DMS79 (cell line): ENCODE results near the gene CLCF1.
"Not testable (repeated sequence)": the region's sequence is repeated elsewhere in the genome, so short reads cannot be mapped to it uniquely, and the experiment has no call there.

ENCODE experiments used
- DNase-seq: peaks from one replicate; lab custom pipeline; 2025; lab: John Stamatoyannopoulos, UW

CLCF1 gene

DNA sequence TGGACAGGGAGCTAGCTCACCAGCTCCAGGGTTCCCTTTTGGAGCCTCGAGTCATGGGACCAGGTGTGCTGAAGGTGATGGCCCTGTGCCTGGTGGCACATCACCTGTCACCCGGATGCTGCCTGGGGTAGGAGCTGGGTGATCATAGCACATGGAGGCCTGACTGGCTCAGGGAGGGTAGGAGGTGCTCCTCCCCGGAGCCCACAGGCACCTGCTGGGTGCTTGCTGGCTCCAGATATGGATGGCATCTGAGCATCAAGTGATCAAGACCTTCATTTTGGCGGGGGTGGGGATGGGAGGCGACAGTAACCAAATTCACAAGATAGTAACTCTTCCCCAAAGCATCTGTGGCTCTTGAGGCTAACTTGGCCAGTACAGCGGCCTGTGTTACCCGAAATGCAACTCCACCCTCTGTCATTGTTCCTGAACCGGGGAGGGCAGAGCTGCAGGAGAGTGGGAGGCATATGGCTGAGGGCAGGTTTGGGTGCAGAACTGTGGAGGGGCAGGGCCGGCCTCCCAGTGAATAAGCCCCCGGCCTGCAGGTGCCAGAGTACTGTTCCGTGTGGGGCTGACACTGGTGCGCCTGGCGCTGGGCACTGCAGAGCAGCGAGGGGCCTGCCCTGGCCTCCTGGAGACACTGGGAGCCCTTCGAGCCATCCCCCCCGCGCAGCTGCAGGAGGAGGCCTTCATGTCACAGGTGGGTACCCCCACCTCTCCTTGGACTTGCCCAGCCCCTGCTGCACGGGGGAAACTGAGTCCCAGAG lies 35.2 kb upstream of the CLCF1 start:
- no peak for DNase-seq

- DNase-seq = no peak
Measured at GRCh38 chr11:67407688-67408163, 34.3 kb upstream of the CLCF1 start.

DNA sequence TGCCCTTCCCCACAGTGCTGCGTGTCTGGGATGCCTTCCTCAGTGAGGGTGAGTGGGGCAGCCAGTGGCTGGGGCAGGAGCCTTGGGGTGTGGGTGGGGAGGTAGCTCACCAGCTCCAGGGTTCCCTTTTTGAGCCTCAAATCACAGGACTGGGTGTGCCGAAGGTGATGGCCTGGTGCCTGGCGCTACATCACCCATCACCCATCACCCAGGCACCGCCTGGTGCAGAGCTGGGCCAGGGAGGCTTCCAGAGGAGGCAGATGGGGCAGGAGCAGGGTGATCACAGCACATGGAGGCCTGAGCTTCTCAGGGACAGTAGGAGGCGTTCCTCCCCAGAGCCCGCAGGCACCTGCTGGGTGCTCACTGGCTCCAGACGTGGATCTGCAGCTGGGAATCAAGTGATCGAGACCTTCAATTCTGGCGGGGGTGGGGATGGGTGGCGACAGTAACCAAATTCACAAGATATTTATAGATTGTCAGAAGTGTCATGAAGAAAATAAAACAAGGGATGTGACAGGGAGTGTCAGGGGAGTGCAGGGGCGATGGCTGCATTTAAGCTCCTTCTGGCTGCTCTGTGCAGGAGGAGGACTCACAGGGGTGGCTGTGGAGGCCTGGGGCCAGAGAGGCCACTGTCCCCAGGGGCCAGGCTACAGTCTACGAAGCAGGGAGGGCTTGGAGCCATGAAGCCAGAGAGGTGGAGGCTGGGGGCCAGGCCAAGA lies 33.7 kb upstream of the CLCF1 start:
- DNase-seq = no peak

DNA sequence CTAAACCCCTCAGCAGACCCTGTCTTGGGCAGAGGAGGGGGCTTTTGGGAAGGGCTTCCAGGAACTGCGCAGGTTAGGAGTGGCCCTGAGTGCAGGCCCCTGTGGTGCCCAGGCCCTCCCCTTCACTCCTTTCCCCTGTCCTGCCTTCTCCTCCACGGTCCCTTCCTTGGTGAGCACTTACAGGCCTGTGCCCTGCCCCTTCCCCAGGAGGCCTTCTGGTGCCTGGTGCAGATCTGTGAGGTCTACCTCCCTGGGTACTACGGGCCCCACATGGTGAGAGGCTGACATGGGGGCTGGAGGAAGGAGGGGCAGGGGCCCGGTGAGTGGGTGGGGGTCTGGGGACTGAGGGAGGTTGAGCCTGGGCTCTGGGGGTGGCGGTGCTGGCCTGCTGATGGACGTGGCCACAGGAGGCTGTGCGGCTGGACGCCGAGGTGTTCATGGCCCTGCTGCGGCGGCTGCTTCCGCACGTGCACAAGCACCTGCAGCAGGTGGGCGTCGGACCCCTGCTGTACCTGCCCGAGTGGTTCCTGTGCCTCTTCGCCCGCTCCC lies 33.1 kb upstream of the CLCF1 start:
- no peak for DNase-seq

DNA sequence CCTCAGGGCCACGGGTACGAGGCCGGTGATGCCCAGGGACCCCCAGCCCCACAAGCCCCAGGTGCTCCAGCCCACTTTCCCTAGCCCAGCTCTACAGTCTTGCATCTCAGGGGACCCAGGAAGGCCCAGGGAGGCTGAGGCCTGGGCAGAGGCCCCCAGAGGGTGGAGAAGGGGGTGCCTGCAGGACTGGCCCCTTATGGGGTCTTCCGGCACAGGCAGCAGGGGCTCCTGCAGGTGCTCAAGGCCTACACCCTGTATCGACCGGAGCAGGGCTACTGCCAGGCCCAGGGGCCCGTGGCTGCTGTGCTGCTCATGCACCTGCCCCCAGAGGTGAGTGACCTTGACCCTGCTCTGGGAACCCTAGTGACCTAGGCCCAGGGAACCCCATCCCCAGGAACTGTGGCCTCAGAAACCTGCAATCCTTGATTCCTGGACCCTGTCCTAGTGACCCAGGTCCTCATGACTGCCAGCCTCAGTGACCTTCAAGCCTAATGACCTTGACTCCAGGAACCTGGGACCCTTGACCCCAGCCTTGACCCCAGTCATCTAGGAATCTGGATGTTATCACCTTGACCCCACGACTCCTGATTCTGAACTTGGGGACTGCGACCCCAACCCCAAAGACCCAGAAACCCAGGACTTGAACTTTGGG lies 32.4 kb upstream of the CLCF1 start:
- no peak for DNase-seq

- no peak for DNase-seq
Measured at GRCh38 chr11:67405196-67405567, 31.8 kb upstream of the CLCF1 start.

DNA sequence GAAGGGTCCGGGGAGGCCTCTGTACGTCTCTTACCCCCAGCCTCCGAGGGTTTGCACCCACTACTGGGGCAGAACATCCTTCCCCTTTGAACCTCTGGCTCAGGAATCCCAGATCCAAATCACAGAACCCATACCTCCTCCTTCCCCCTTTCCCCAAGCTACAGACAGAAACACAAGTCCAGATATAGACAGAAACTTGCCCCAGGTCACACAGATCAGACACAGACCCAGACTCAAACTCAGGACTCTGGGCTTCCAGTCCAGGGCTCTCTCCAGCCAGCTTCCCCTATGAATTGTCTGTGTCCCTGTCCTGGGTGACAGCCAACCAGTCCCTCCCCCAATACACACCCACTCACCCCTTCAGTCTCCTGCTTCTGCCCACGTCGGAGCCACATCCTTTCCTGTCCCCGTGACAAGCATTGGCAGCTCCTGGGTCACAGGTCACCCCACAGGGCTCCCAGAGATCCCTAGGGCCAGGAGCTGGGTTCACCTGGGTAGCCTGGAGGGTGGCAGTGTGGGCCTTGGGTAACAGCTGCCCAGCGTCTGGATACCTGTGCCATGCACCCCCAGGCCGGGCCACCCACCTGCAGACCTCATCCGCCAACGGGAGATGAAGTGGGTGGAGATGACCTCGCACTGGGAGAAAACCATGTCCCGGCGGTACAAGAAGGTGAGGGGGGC lies 31.3 kb upstream of the CLCF1 start:
- no peak for DNase-seq

DNA sequence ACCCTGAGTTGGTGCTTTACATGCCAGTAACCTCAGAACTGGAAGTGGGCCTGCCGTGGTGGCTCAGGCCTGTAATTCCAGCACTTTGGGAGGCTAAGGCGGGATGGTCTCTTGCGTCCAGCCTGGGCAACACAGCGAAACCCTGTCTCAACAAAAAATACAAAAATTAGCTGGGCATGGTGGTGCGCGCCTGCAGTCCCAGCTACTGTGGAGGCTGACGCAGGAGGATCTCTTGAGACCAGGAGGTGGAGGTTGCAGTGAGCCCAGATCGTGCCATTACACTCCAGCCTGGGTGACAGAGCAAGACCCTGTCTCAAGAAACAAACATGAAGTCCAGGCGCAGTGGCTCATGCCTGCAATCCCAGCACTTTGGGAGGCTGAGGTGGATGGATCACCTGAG lies 29.7 kb upstream of the CLCF1 start:
- DNase-seq = not testable (repeated sequence)

DNA sequence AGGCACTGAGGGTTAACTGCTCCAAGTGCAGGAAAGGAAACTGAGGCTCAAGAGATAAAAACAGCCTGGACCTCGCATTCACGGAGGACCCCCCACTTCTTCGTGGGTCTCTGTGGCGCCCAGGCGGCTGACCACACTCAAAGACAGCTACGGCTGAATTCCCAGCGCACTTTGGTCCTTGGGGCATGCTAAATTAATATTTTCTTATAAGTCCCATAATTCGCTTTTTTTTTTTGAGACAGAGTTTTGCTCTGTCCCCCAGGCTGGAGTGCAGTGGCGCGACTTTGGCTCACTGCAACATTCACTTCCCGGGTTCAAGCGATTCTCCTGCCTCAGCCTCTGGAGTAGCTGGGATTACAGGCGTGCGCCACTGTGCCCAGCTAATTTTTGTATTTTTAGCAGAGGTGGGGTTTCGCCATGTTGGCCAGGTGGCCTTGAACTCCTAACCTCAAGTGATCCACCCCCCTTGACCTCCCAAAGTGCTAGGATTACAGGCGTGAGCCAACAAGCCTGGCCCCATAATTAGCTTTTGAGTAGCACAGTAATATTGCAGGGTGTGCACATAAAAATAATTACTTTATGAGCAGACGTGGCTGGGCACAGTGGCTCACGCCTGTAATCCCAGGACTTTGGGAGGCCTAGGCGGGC lies 28.9 kb upstream of the CLCF1 start:
- DNase-seq = not testable (repeated sequence)

GRCh38 chr11:67401495-67402191 lies 28.2 kb upstream of the CLCF1 start, which contains the start of gene PPP1CA:
Gene PPP1CA (minus strand): TSS chr11:67401858. CDS start chr11:67401782, 76 bp downstream.
- DNase-seq = peak; percentile 68

GRCh38 chr11:67400942-67401494 lies 27.6 kb upstream of the CLCF1 start:
- no peak for DNase-seq

DNA sequence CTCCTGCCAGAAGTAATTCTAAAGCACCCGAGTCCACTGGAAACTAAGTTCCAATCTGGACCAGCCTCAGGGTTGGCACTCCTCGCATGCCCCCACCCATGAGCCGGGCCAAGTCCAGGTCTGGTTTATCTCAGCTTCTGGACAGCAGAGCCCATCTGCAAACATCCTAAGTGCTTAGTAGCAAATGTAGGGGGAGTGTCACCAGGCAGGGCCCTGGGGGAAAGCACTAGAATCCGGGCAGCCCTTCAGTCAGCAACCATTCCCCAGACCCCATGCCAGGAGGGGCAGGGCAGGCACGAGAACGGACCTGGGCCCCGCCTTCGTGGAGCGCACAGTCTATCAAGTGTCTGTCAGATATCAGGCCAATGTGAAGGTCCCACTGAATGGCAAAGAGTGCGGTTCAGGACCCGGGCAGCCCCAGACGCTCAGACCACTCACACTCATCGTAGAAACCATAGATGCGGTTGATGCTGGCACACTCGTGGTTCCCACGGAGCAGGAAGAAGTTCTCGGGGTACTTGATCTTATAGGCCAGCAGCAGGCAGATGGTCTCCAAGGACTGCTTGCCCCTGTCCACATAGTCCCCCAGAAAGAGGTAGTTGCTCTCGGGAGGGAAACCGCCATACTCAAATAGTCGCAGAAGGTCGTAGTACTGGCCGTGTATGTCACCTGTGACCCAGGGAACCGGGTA lies 27.0 kb upstream of the CLCF1 start:
- DNase-seq = no peak

- no peak for DNase-seq
Measured at GRCh38 chr11:67398661-67399563, 25.5 kb upstream of the CLCF1 start.

DNA sequence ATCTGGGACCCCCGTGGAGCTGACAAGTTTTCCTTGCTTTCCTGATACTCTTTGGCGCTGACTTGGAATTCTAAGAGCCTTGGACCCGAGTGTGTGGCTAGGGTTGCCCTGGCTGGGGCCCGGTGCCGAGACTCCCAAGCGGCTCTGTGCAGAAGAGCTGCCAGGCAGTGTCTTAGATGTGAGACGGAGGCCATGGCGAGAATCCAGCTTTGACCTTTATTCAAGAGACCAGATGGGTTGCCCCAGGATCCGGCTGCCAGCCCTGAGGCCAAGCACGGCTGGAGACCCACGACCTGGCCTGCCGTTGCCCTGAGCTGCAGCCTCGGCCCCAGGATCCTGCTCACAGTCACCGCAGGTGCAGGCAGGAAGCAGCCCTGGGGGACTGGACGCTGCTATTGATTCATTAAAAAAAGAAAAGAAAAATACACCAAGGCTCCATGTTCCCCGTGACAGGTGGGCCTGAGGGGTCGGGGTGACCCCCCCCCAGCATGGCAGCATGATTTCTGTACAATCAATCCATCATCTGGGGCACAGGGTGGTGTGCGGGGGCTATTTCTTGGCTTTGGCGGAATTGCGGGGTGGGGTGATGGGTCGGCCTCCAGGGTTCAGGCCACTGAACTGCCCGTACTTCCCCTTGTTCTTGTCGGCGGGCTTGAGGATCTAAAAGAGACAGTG lies 24.7 kb upstream of the CLCF1 start:
- DNase-seq = no peak

- no peak for DNase-seq
Measured at GRCh38 chr11:67397536-67397935, 24.1 kb upstream of the CLCF1 start.

GRCh38 chr11:67396587-67397389 lies 23.4 kb upstream of the CLCF1 start:
- no peak for DNase-seq

DNA sequence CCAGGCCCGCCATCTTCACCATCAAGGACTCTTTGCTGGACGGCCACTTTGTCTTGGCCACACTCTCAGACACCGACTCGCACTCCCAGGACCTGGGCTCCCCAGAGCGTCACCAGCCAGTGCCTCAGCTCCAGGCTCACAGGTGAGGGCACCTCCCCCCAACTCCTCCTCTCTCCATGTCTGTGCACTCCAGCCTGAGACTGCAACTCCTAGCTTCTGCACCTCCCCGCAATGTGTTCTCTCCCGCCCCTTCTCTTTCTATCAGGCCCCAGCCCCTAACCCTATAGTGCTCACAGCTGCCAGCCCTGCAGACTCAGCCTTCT lies 22.8 kb upstream of the CLCF1 start:
- DNase-seq = no peak
